Measurements from ENCODE around the gene TTLL8. TPM values are rescaled to one million over a fixed set of nuclear protein-coding genes. Genes with fewer than 3 reads are reported as not detected.

TTLL8 gene
- total and polyA plus RNA-seq, 2 of the 8 experiments (the other 6 are each of a cell fraction or from before 2014, with no cell fraction given): not detected

- TF ChIP-seq CHD7 (IDR thresholded peaks at IDR 0.05; ENCODE audit: insufficient replicate concordance, low read length) (no peak), MAX (IDR thresholded peaks at IDR 0.05) (no peak), BCL11A (IDR thresholded peaks at IDR 0.05; ENCODE audit: low read depth in 2 of 2, low read length in 2 of 2) (no peak), RFX5 (IDR thresholded peaks at IDR 0.05; ENCODE audit: borderline replicate concordance, low read depth, low read length) (no peak), PHF8 (conservative IDR thresholded peaks at IDR 0.05; ENCODE audit: low read depth, low read length) (no peak)
Measured at GRCh38 chr22:50080077-50080465, 22.0 kb upstream of the TTLL8 start (continued).

Data from H1 (cell line).